COR-L47 (cell line): ENCODE data around the gene TBXA2R.

ENCODE experiments used
- DNase-seq: peaks from one replicate; lab custom pipeline; 2025; lab: John Stamatoyannopoulos, UW

TBXA2R gene

GRCh38 chr19:3551792-3552095 lies 54.9 kb downstream of the TBXA2R start:
- DNase-seq, result no peak

- DNase-seq, result no peak
These were observed 55.5 kb downstream of the TBXA2R start for GRCh38 chr19:3550947-3551791.

GRCh38 chr19:3549816-3550215 lies 56.9 kb downstream of the TBXA2R start:
- DNase-seq, result no peak

- no peak for DNase-seq
These were observed 58.1 kb downstream of the TBXA2R start for GRCh38 chr19:3548606-3549005.

GRCh38 chr19:3547767-3548282 lies 58.9 kb downstream of the TBXA2R start:
- no peak for DNase-seq

- DNase-seq, result no peak
These were observed 59.4 kb downstream of the TBXA2R start for GRCh38 chr19:3547301-3547731.

- DNase-seq, result no peak
These were observed 60.6 kb downstream of the TBXA2R start for GRCh38 chr19:3546119-3546518.

GRCh38 chr19:3545669-3546034 lies 61.0 kb downstream of the TBXA2R start:
- no peak for DNase-seq

- DNase-seq, result no peak
These were observed 61.7 kb downstream of the TBXA2R start for GRCh38 chr19:3544742-3545668.
